ENCODE data around the gene MYCBPAP.

DNA sequence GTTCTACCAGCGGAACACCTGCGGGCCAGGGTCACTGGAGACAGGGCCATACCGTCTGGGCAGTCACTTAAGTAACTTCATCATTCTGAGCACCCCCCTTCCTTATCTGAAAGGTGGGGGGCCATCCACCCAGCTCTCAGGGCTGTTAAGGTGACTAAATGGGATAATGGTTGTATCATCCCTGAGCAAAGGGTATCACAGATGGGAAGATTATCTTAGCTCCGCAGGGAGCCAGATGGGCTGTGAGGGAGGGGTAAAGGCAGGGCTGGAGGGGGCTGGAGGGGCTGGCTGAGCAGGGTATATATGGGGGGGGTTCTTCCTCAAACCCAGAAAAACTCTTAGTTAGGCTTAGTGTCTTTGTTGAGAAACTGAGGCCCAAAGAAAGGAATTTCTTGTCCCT is 49.4 kb downstream of the MYCBPAP start:
- TF ChIP-seq CTCF (IDR thresholded peaks at IDR 0.05) (no peak), POLR2A (IDR thresholded peaks at IDR 0.05) (no peak)

Measured in right lobe of liver (tissue), 4 donors.